ENCODE results near the gene ANGPTL8.

ANGPTL8 gene

GRCh38 chr19:11261431-11261970, 22.1 kb downstream of the ANGPTL8 start:
- DNase-seq (ENCODE audit: low spot score), result no peak

GRCh38 chr19:11261971-11262839, 22.8 kb downstream of the ANGPTL8 start, which contains the start of gene DOCK6:
DOCK6 (minus strand) TSS chr19:11262524; CDS start chr19:11262440, 84 bp downstream.
- no peak for DNase-seq (ENCODE audit: low spot score)

- DNase-seq (ENCODE audit: low spot score), result no peak
Observed at GRCh38 chr19:11263726-11264125, 24.3 kb downstream of the ANGPTL8 start.

- DNase-seq (ENCODE audit: low spot score), result no peak
Observed at GRCh38 chr19:11264452-11265176, 25.2 kb downstream of the ANGPTL8 start.

- DNase-seq (ENCODE audit: low spot score), result no peak
Observed at GRCh38 chr19:11265177-11265784, 25.9 kb downstream of the ANGPTL8 start.

GRCh38 chr19:11265785-11266236, 26.4 kb downstream of the ANGPTL8 start:
- DNase-seq (ENCODE audit: low spot score), result no peak

GRCh38 chr19:11267316-11268085, 28.1 kb downstream of the ANGPTL8 start:
- DNase-seq (ENCODE audit: low spot score), result no peak

- DNase-seq (ENCODE audit: low spot score), result no peak
Observed at GRCh38 chr19:11268783-11269267, 29.4 kb downstream of the ANGPTL8 start.

- no peak for DNase-seq (ENCODE audit: low spot score)
Observed at GRCh38 chr19:11269408-11269807, 30.0 kb downstream of the ANGPTL8 start.

GRCh38 chr19:11273296-11273695, 33.9 kb downstream of the ANGPTL8 start:
- DNase-seq (ENCODE audit: low spot score), result no peak

GRCh38 chr19:11273989-11274388, 34.6 kb downstream of the ANGPTL8 start:
- DNase-seq (ENCODE audit: low spot score), result no peak

- DNase-seq (ENCODE audit: low spot score), result no peak
Observed at GRCh38 chr19:11274533-11275086, 35.2 kb downstream of the ANGPTL8 start.

GRCh38 chr19:11278670-11279069, 39.3 kb downstream of the ANGPTL8 start:
- no peak for DNase-seq (ENCODE audit: low spot score)

GRCh38 chr19:11279505-11280236, 40.3 kb downstream of the ANGPTL8 start:
- DNase-seq (ENCODE audit: low spot score), result peak; percentile 78

- DNase-seq (ENCODE audit: low spot score), result no peak
Observed at GRCh38 chr19:11281356-11282049, 42.1 kb downstream of the ANGPTL8 start.

GRCh38 chr19:11284515-11284914, 45.1 kb downstream of the ANGPTL8 start:
- DNase-seq (ENCODE audit: low spot score), result no peak

- DNase-seq (ENCODE audit: low spot score), result no peak
Observed at GRCh38 chr19:11286312-11286974, 47.0 kb downstream of the ANGPTL8 start.

GRCh38 chr19:11288349-11288748, 48.9 kb downstream of the ANGPTL8 start:
- no peak for DNase-seq (ENCODE audit: low spot score)

- DNase-seq (ENCODE audit: low spot score), result no peak
Observed at GRCh38 chr19:11290256-11290655, 50.8 kb downstream of the ANGPTL8 start.

Data from activated CD4-positive, alpha-beta T cell treated with anti-CD3 and anti-CD28 coated beads, Interleukin-2, Interleukin-4, amounts not matched to agents 100 ng/mL and 50 ng/mL, durations not matched to agents 16 hours and 8 hours (primary cell).